WTC11 (cell line): ENCODE results near the gene PHACTR3. TPM values are rescaled to one million over a fixed set of nuclear protein-coding genes. Genes with fewer than 3 reads are reported as not detected.

Source experiments
- ATAC-seq: fragments of 200-7000 bp; cut with Tn5 transposase; 2 replicates; pipeline ENCODE4 v1.10.0; 2021; ENCODE audit warnings: mild to moderate bottlenecking, moderate library complexity
- CTCF ChIA-PET: fragments of 300-600 bp; sonication (Branson Sonifier 250); formaldehyde crosslinking; loops from one replicate; lab custom pipeline; 2021; ENCODE audit warnings: antibody characterized with exemption; lab: Charles Lee
- POLR2A ChIA-PET: fragments of 350-600 bp; sonication (Branson Sonifier 250); formaldehyde crosslinking; loops from one replicate; lab custom pipeline; 2021; ENCODE audit warnings: antibody characterized with exemption; lab: Charles Lee
- DNase-seq: peaks from one replicate; pipeline ENCODE4 v3.0.0; 2021; ENCODE audit warnings: low spot score
- H3K27ac Mint-ChIP-seq: 2 replicates; pipeline ENCODE4 v1.8.0; 2021; ENCODE audit warnings: mixed read lengths
- H3K27me3 Mint-ChIP-seq: 2 replicates; pipeline ENCODE4 v1.8.0; 2021; ENCODE audit warnings: low read depth, mild to moderate bottlenecking, moderate library complexity, mixed read lengths
- H3K36me3 Mint-ChIP-seq: 2 replicates; pipeline ENCODE4 v1.8.0; 2021; ENCODE audit warnings: mixed read lengths
- H3K4me1 Mint-ChIP-seq: 2 replicates; pipeline ENCODE4 v1.8.0; 2022; ENCODE audit warnings: mixed read lengths
- H3K4me3 Mint-ChIP-seq: 2 replicates; pipeline ENCODE4 v1.8.0; 2021; ENCODE audit warnings: mild to moderate bottlenecking, moderate library complexity, mixed read lengths
- H3K9me3 Mint-ChIP-seq: 2 replicates; pipeline ENCODE4 v1.8.0; 2021; ENCODE audit warnings: mixed read lengths
- EMX1 ChIP-seq: fragments of 250-450 bp; sonication (Bioruptor Pico); IDR thresholded peaks from 2 replicates; pipeline ENCODE4 v1.8.0; 2021; ENCODE audit warnings: mild to moderate bottlenecking
- FOXK1 ChIP-seq: sonication (generic); formaldehyde crosslinking; IDR thresholded peaks from 2 replicates; pipeline ENCODE4 v1.8.0; 2022; ENCODE audit warnings: mild to moderate bottlenecking, moderate library complexity, missing genetic modification reagents
- HMGA2 ChIP-seq: fragments of 250-450 bp; sonication (Bioruptor Pico); IDR thresholded peaks from 2 replicates; pipeline ENCODE4 v1.4.0; 2021; ENCODE audit warnings: mild to moderate bottlenecking, moderate library complexity
- JAZF1 ChIP-seq: fragments of 250-450 bp; sonication (Bioruptor Pico); IDR thresholded peaks from 2 replicates; pipeline ENCODE4 v1.9.0; 2021; ENCODE audit warnings: moderate library complexity, mild to moderate bottlenecking, inconsistent platforms
- NFATC4 ChIP-seq: fragments of 250-450 bp; sonication (Bioruptor Pico); IDR thresholded peaks from 2 replicates; pipeline ENCODE4 v1.9.0; 2021; ENCODE audit warnings: mild to moderate bottlenecking
- SMAD4 ChIP-seq: sonication (generic); formaldehyde crosslinking; IDR thresholded peaks from 2 replicates; pipeline ENCODE4 v1.8.0; 2022; ENCODE audit warnings: mild to moderate bottlenecking, missing genetic modification reagents
- SP1 ChIP-seq: sonication (generic); formaldehyde crosslinking; conservative IDR thresholded peaks from 2 replicates; pipeline ENCODE4 v1.8.1; 2022; ENCODE audit warnings: missing genetic modification reagents
- ZBTB21 ChIP-seq: sonication (generic); formaldehyde crosslinking; IDR thresholded peaks from 2 replicates; pipeline ENCODE4 v1.8.1; 2023; ENCODE audit warnings: mild to moderate bottlenecking, missing genetic modification reagents, borderline replicate concordance
- ZNF263 ChIP-seq: sonication (generic); formaldehyde crosslinking; IDR thresholded peaks from 2 replicates; pipeline ENCODE4 v1.8.1; 2022; ENCODE audit warnings: low read depth, mild to moderate bottlenecking, moderate library complexity, missing genetic modification reagents
- total RNA-seq: library from RNA; stranded (reverse); gene quantifications from 3 replicates; pipeline ENCODE4 v1.2.3, GENCODE V29; 2021
- TF ChIP-seq, protein P1 (sequence below): sonication (generic); formaldehyde crosslinking; IDR thresholded peaks from 2 replicates; pipeline ENCODE4 v1.8.1; 2023; ENCODE audit warnings: mild to moderate bottlenecking, missing genetic modification reagents, borderline replicate concordance
- TF ChIP-seq, protein P2 (sequence below): sonication (generic); formaldehyde crosslinking; IDR thresholded peaks from 2 replicates; pipeline ENCODE4 v1.8.0; 2023; ENCODE audit warnings: missing genetic modification reagents, mild to moderate bottlenecking, borderline replicate concordance
- TF ChIP-seq, protein P3 (sequence below): fragments of 250-450 bp; sonication (Bioruptor Pico); IDR thresholded peaks from 2 replicates; pipeline ENCODE4 v1.8.0; 2021; ENCODE audit warnings: mild to moderate bottlenecking
- TF ChIP-seq, protein P4 (sequence below): sonication (generic); formaldehyde crosslinking; IDR thresholded peaks from 2 replicates; pipeline ENCODE4 v1.8.0; 2022; ENCODE audit warnings: mild to moderate bottlenecking, missing genetic modification reagents
- TF ChIP-seq, protein P5 (sequence below): sonication (generic); formaldehyde crosslinking; IDR thresholded peaks from 2 replicates; pipeline ENCODE4 v1.8.0; 2022; ENCODE audit warnings: missing genetic modification reagents

PHACTR3 gene
- total RNA-seq, 1 experiment from 2014 or later, result 0.28 TPM

DNA sequence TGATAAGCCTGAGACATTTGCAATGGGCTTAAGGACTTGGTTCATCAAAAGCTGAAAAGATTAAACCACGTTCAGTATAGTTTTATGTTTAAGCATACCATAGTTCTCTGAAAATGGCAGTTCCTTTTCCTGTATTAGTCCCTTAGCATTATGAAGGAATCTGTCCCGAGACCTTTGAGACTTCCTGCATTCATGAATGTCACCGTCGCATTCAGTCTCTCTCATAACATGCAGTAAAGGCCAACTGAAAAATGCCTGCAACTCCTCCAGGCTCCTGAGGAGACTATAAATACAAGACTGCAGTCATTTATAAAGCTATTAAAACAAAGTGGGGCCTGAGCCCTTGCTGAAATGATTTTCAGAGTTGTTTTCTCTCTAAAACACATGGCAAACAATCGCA is 200.0 kb downstream of the PHACTR3 start:
- H3K4me3 Mint-ChIP-seq, result no peak overlapping the region
- H3K27ac Mint-ChIP-seq, result no peak overlapping the region
- TF ChIP-seq SMAD4 (CRISPR knock-in tag) (no peak), ZBTB21 (CRISPR knock-in tag) (no peak), NFATC4 (no peak), HMGA2 (no peak), EMX1 (no peak), ZNF263 (no peak), JAZF1 (no peak), SP1 (no peak), FOXK1 (no peak)
- TF ChIP-seq, protein P1, sequence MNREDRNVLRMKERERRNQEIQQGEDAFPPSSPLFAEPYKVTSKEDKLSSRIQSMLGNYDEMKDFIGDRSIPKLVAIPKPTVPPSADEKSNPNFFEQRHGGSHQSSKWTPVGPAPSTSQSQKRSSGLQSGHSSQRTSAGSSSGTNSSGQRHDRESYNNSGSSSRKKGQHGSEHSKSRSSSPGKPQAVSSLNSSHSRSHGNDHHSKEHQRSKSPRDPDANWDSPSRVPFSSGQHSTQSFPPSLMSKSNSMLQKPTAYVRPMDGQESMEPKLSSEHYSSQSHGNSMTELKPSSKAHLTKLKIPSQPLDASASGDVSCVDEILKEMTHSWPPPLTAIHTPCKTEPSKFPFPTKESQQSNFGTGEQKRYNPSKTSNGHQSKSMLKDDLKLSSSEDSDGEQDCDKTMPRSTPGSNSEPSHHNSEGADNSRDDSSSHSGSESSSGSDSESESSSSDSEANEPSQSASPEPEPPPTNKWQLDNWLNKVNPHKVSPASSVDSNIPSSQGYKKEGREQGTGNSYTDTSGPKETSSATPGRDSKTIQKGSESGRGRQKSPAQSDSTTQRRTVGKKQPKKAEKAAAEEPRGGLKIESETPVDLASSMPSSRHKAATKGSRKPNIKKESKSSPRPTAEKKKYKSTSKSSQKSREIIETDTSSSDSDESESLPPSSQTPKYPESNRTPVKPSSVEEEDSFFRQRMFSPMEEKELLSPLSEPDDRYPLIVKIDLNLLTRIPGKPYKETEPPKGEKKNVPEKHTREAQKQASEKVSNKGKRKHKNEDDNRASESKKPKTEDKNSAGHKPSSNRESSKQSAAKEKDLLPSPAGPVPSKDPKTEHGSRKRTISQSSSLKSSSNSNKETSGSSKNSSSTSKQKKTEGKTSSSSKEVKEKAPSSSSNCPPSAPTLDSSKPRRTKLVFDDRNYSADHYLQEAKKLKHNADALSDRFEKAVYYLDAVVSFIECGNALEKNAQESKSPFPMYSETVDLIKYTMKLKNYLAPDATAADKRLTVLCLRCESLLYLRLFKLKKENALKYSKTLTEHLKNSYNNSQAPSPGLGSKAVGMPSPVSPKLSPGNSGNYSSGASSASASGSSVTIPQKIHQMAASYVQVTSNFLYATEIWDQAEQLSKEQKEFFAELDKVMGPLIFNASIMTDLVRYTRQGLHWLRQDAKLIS, result no peak
- TF ChIP-seq, protein P2, sequence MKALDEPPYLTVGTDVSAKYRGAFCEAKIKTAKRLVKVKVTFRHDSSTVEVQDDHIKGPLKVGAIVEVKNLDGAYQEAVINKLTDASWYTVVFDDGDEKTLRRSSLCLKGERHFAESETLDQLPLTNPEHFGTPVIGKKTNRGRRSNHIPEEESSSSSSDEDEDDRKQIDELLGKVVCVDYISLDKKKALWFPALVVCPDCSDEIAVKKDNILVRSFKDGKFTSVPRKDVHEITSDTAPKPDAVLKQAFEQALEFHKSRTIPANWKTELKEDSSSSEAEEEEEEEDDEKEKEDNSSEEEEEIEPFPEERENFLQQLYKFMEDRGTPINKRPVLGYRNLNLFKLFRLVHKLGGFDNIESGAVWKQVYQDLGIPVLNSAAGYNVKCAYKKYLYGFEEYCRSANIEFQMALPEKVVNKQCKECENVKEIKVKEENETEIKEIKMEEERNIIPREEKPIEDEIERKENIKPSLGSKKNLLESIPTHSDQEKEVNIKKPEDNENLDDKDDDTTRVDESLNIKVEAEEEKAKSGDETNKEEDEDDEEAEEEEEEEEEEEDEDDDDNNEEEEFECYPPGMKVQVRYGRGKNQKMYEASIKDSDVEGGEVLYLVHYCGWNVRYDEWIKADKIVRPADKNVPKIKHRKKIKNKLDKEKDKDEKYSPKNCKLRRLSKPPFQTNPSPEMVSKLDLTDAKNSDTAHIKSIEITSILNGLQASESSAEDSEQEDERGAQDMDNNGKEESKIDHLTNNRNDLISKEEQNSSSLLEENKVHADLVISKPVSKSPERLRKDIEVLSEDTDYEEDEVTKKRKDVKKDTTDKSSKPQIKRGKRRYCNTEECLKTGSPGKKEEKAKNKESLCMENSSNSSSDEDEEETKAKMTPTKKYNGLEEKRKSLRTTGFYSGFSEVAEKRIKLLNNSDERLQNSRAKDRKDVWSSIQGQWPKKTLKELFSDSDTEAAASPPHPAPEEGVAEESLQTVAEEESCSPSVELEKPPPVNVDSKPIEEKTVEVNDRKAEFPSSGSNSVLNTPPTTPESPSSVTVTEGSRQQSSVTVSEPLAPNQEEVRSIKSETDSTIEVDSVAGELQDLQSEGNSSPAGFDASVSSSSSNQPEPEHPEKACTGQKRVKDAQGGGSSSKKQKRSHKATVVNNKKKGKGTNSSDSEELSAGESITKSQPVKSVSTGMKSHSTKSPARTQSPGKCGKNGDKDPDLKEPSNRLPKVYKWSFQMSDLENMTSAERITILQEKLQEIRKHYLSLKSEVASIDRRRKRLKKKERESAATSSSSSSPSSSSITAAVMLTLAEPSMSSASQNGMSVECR, result no peak
- TF ChIP-seq, protein P3, sequence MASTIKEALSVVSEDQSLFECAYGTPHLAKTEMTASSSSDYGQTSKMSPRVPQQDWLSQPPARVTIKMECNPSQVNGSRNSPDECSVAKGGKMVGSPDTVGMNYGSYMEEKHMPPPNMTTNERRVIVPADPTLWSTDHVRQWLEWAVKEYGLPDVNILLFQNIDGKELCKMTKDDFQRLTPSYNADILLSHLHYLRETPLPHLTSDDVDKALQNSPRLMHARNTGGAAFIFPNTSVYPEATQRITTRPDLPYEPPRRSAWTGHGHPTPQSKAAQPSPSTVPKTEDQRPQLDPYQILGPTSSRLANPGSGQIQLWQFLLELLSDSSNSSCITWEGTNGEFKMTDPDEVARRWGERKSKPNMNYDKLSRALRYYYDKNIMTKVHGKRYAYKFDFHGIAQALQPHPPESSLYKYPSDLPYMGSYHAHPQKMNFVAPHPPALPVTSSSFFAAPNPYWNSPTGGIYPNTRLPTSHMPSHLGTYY (CRISPR knock-in tag), result no peak
- TF ChIP-seq, protein P4, sequence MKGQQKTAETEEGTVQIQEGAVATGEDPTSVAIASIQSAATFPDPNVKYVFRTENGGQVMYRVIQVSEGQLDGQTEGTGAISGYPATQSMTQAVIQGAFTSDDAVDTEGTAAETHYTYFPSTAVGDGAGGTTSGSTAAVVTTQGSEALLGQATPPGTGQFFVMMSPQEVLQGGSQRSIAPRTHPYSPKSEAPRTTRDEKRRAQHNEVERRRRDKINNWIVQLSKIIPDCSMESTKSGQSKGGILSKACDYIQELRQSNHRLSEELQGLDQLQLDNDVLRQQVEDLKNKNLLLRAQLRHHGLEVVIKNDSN (CRISPR knock-in tag), result no peak
- TF ChIP-seq, protein P5, sequence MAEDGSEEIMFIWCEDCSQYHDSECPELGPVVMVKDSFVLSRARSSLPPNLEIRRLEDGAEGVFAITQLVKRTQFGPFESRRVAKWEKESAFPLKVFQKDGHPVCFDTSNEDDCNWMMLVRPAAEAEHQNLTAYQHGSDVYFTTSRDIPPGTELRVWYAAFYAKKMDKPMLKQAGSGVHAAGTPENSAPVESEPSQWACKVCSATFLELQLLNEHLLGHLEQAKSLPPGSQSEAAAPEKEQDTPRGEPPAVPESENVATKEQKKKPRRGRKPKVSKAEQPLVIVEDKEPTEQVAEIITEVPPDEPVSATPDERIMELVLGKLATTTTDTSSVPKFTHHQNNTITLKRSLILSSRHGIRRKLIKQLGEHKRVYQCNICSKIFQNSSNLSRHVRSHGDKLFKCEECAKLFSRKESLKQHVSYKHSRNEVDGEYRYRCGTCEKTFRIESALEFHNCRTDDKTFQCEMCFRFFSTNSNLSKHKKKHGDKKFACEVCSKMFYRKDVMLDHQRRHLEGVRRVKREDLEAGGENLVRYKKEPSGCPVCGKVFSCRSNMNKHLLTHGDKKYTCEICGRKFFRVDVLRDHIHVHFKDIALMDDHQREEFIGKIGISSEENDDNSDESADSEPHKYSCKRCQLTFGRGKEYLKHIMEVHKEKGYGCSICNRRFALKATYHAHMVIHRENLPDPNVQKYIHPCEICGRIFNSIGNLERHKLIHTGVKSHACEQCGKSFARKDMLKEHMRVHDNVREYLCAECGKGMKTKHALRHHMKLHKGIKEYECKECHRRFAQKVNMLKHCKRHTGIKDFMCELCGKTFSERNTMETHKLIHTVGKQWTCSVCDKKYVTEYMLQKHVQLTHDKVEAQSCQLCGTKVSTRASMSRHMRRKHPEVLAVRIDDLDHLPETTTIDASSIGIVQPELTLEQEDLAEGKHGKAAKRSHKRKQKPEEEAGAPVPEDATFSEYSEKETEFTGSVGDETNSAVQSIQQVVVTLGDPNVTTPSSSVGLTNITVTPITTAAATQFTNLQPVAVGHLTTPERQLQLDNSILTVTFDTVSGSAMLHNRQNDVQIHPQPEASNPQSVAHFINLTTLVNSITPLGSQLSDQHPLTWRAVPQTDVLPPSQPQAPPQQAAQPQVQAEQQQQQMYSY (CRISPR knock-in tag), result no peak
- CTCF ChIA-PET, result no interaction called here
- peaks cover 13% of the 10 kb centered on the region for H3K36me3 Mint-ChIP-seq
- H3K9me3 Mint-ChIP-seq, result peaks cover 29% of the 10 kb centered on the region
- DNase-seq (no peak), ATAC-seq (no peak)
- peaks cover 30% of the 10 kb centered on the region for H3K27me3 Mint-ChIP-seq
- 0 out of 2 replicates have a peak, but pooled peaks cover 4% of the 10 kb centered on the region for H3K4me1 Mint-ChIP-seq
- POLR2A ChIA-PET, result no interaction called here
